DND-41 (cell line): ENCODE data around the gene SUN2.

Experiments used
- ATAC-seq: fragments of 200-7000 bp; cut with Tn5 transposase; 3 replicates; pipeline ENCODE4 v1.9.1; 2021; ENCODE audit warnings: low read depth; ENCODE audit not compliant: insufficient read depth
- DNase-seq: peaks from one replicate; pipeline ENCODE4 v3.0.0-alpha.2; 2020
- H2AFZ ChIP-seq: 2 replicates; pipeline ENCODE4 v1.6.0; 2012; ENCODE audit warnings: low read depth, low read length
- H3K27ac ChIP-seq: 2 replicates; pipeline ENCODE4 v1.5.1; 2012; ENCODE audit warnings: low read length, inconsistent platforms
- H3K27me3 ChIP-seq: fragments of 200-600 bp; sonication (generic); 2 replicates; pipeline ENCODE4 v1.6.0; 2012; ENCODE audit warnings: low read length, mild to moderate bottlenecking, inconsistent platforms; ENCODE audit not compliant: insufficient read depth, poor library complexity
- H3K36me3 ChIP-seq: 2 replicates; pipeline ENCODE4 v1.5.1; 2012; ENCODE audit warnings: low read length, inconsistent platforms; ENCODE audit not compliant: insufficient read depth
- H3K4me1 ChIP-seq: 2 replicates; pipeline ENCODE4 v1.5.1; 2012; ENCODE audit warnings: mild to moderate bottlenecking, low read length; ENCODE audit not compliant: insufficient read depth
- H3K4me2 ChIP-seq: 2 replicates; pipeline ENCODE4 v1.6.0; 2012; ENCODE audit warnings: mild to moderate bottlenecking, moderate library complexity, low read length, inconsistent platforms; ENCODE audit not compliant: insufficient read depth
- H3K4me3 ChIP-seq, 2 experiments: fragments of 200-600 bp in 1 of 2; shearing (Covaris generic) in 1 of 2; 2 replicates each; pipeline ENCODE4 v1.5.1; 2012 to 2016; ENCODE audit warnings: inconsistent platforms in 2 of 2, low read length in 2 of 2, mild to moderate bottlenecking in 2 of 2, low read depth in 1 of 2, moderate library complexity in 1 of 2
- H3K79me2 ChIP-seq: 2 replicates; pipeline ENCODE4 v1.6.0; 2012; ENCODE audit warnings: low read length, inconsistent platforms; ENCODE audit not compliant: insufficient read depth
- H3K9ac ChIP-seq: 2 replicates; pipeline ENCODE4 v1.6.0; 2012; ENCODE audit warnings: low read depth, mild to moderate bottlenecking, inconsistent platforms, low read length, moderate library complexity
- H3K9me3 ChIP-seq: 2 replicates; pipeline ENCODE4 v1.5.1; 2012; ENCODE audit warnings: low read length, moderate library complexity, mild to moderate bottlenecking, inconsistent platforms; ENCODE audit not compliant: insufficient read depth, severe bottlenecking
- H4K20me1 ChIP-seq: 2 replicates; pipeline ENCODE4 v1.6.0; 2012; ENCODE audit warnings: low read length; ENCODE audit not compliant: insufficient read depth
- CTCF ChIP-seq: IDR thresholded peaks from 2 replicates; pipeline ENCODE4 v1.5.1; 2012; ENCODE audit warnings: borderline replicate concordance, low read length, moderate library complexity, mild to moderate bottlenecking; ENCODE audit not compliant: poor library complexity, severe bottlenecking; ENCODE audit errors: extremely low read depth
- EZH2 ChIP-seq: IDR thresholded peaks from 3 replicates; pipeline ENCODE4 v1.6.1; 2012; ENCODE audit warnings: borderline replicate concordance, low read depth, mild to moderate bottlenecking, moderate library complexity, low read length, inconsistent platforms; ENCODE audit not compliant: severe bottlenecking

SUN2 gene

GRCh38 chr22:38694049-38694448, 61.7 kb downstream of the SUN2 start:
- H3K27ac ChIP-seq = no peak overlapping the region
- DNase-seq = no peak
- H3K4me3 ChIP-seq = no peak overlapping the region
- peaks cover 9% of the 10 kb centered on the region; the same call in 1 of the 2 replicates for H4K20me1 ChIP-seq
- peaks cover 34% of the 10 kb centered on the region for H3K4me1 ChIP-seq
- no peak overlapping the region for H2AFZ ChIP-seq
- H3K27me3 ChIP-seq = no peaks in the 10 kb centered on the region
- TF ChIP-seq CTCF (no peak), EZH2 (no peak)
- H3K4me2 ChIP-seq = no peak overlapping the region; the same call in 1 of the 2 replicates
- H3K36me3 ChIP-seq = peaks cover 49% of the 10 kb centered on the region
- H3K79me2 ChIP-seq = peaks cover 75% of the 10 kb centered on the region
- no peak overlapping the region for H3K9ac ChIP-seq
- no peaks in the 10 kb centered on the region for H3K9me3 ChIP-seq
- ATAC-seq = no peak

GRCh38 chr22:38689651-38690050, 66.1 kb downstream of the SUN2 start:
- Histone ChIP-seq H3K4me2 (no peak overlapping the region), H3K27me3 (no peaks in the 10 kb centered on the region), H3K36me3 (peaks cover 79% of the 10 kb centered on the region), H2AFZ (no peak overlapping the region), H3K27ac (no peak overlapping the region), H4K20me1 (peaks cover 11% of the 10 kb centered on the region; the same call in 1 of the 2 replicates), H3K9ac (no peak overlapping the region), H3K4me3 (no peak overlapping the region), H3K9me3 (no peaks in the 10 kb centered on the region), H3K79me2 (peaks cover 35% of the 10 kb centered on the region), H3K4me1 (0 out of 2 replicates have a peak, but pooled peaks cover 4% of the 10 kb centered on the region)
- no peak for DNase-seq
- TF ChIP-seq EZH2 (no peak), CTCF (no peak)
- no peak for ATAC-seq

GRCh38 chr22:38685761-38686160, 70.0 kb downstream of the SUN2 start:
- Histone ChIP-seq H2AFZ (no peak overlapping the region), H3K4me1 (peaks cover 22% of the 10 kb centered on the region), H3K27me3 (no peaks in the 10 kb centered on the region), H3K9ac (no peak overlapping the region), H3K4me2 (no peak overlapping the region), H3K79me2 (peaks cover 34% of the 10 kb centered on the region), H3K27ac (no peak overlapping the region), H3K4me3 (no peak overlapping the region), H4K20me1 (peaks cover 11% of the 10 kb centered on the region), H3K9me3 (no peaks in the 10 kb centered on the region), H3K36me3 (peaks cover 77% of the 10 kb centered on the region)
- DNase-seq = no peak
- TF ChIP-seq EZH2 (no peak), CTCF (no peak)
- ATAC-seq = no peak

- ATAC-seq = no peak
- H2AFZ ChIP-seq = no peak overlapping the region
- H3K27me3 ChIP-seq = no peaks in the 10 kb centered on the region
- peaks cover 71% of the 10 kb centered on the region for H3K36me3 ChIP-seq
- H3K4me2 ChIP-seq = no peak overlapping the region
- no peak for DNase-seq
- no peak overlapping the region for H3K9ac ChIP-seq
- H3K4me3 ChIP-seq = no peak overlapping the region
- TF ChIP-seq CTCF = no peak
- no peak for TF ChIP-seq EZH2
- H3K9me3 ChIP-seq = no peaks in the 10 kb centered on the region
- peaks cover 39% of the 10 kb centered on the region for H3K79me2 ChIP-seq
- H4K20me1 ChIP-seq = peaks cover 11% of the 10 kb centered on the region
- H3K27ac ChIP-seq = no peak overlapping the region
- peaks cover 29% of the 10 kb centered on the region for H3K4me1 ChIP-seq
Observed at GRCh38 chr22:38684895-38685294, 70.9 kb downstream of the SUN2 start.
